Ascending aorta (tissue), 2 donors: ENCODE results near the gene MEAK7. TPM values are rescaled to one million over a fixed set of nuclear protein-coding genes. Genes with fewer than 3 reads are reported as not detected.

Source experiments
- DNase-seq, 2 donors: peaks; one replicate each; pipeline ENCODE4 v3.0.0-alpha.2; 2019; ENCODE audit warnings: low spot score in 2 of 2
- H3K27ac ChIP-seq, 2 donors: fragments of 200-600 bp; sonication (generic); one replicate each; pipeline ENCODE4 v1.5.1; 2016 to 2017; ENCODE audit warnings: mild to moderate bottlenecking in 1 of 2
- H3K27me3 ChIP-seq: fragments of 200-600 bp; sonication (generic); one replicate; pipeline ENCODE4 v1.5.1; 2017
- H3K36me3 ChIP-seq, 2 donors: fragments of 200-600 bp; sonication (generic); one replicate each; pipeline ENCODE4 v1.5.1; 2016
- H3K4me1 ChIP-seq, 2 donors: fragments of 200-600 bp; sonication (generic); one replicate each; pipeline ENCODE4 v1.5.1; 2016 to 2017; ENCODE audit warnings: mild to moderate bottlenecking in 1 of 2
- H3K4me3 ChIP-seq, 2 donors: fragments of 200-600 bp; sonication (generic); one replicate each; pipeline ENCODE4 v1.5.1; 2016 to 2017; ENCODE audit warnings: mild to moderate bottlenecking in 1 of 2
- H3K9me3 ChIP-seq, 2 donors: fragments of 200-600 bp; sonication (generic); one replicate each; pipeline ENCODE4 v1.5.1; 2016
- intact Hi-C: fragments of 100-400 bp; cut with DNase I; formaldehyde crosslinking; loops from one replicate; pipeline ENCODE4 v1.15.1; 2023
- total RNA-seq: library from RNA; depleted of rRNA; stranded (reverse); fragments of >200 nt; gene quantifications from one replicate; pipeline ENCODE4 v1.1.0, GENCODE V29; 2016
- TF ChIP-seq, protein P1 (sequence below), 3 experiments: fragments of 200-600 bp in 2 of 3; fragments of 450-650 bp in 1 of 3; sonication (generic) in 2 of 3; IDR thresholded peaks; one replicate each; pipeline ENCODE4 v1.5.1; 2016 to 2019; ENCODE audit warnings: antibody characterized with exemption in 3 of 3, mild to moderate bottlenecking in 1 of 3, moderate library complexity in 1 of 3

The MEAK7 gene
- total RNA-seq, 1 donor from 2014 or later, result 5.4 TPM

DNA sequence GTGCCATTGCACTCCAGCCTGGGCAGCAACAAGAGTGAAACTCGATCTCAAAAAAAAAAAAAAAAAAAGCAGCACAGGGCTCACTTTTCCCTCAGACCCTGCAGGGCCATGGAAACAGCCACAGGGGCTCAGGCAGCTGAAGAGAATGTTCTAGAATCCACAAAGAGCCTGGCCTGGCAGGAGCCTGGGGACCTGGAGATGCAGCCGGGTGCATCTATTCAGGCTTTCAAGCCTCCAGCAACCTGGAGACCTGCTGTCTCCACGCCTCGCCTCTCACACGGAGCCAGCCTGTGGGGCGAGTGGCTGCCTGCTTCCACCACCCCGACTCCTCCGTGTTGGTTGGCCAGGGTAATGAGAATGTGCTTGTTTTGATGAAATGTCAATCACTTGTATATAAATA lies 44.0 kb upstream of the MEAK7 start:
- Histone ChIP-seq H3K36me3 (no peaks in the 10 kb centered on the region), H3K4me1 (no peaks in the 10 kb centered on the region), H3K27ac (no peak overlapping the region), H3K4me3 (no peak overlapping the region), H3K27me3 (no peaks in the 10 kb centered on the region), H3K9me3 (no peaks in the 10 kb centered on the region)
- no peak for DNase-seq
- TF ChIP-seq, protein P1, sequence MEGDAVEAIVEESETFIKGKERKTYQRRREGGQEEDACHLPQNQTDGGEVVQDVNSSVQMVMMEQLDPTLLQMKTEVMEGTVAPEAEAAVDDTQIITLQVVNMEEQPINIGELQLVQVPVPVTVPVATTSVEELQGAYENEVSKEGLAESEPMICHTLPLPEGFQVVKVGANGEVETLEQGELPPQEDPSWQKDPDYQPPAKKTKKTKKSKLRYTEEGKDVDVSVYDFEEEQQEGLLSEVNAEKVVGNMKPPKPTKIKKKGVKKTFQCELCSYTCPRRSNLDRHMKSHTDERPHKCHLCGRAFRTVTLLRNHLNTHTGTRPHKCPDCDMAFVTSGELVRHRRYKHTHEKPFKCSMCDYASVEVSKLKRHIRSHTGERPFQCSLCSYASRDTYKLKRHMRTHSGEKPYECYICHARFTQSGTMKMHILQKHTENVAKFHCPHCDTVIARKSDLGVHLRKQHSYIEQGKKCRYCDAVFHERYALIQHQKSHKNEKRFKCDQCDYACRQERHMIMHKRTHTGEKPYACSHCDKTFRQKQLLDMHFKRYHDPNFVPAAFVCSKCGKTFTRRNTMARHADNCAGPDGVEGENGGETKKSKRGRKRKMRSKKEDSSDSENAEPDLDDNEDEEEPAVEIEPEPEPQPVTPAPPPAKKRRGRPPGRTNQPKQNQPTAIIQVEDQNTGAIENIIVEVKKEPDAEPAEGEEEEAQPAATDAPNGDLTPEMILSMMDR (IDR thresholded peaks at IDR 0.05), result no peak
- intact Hi-C loops, result no loop called here

GRCh38 chr16:84547546-84548061 lies 43.1 kb upstream of the MEAK7 start:
- no peaks in the 10 kb centered on the region for H3K4me1 ChIP-seq
- intact Hi-C loops, result no loop called here
- H3K27ac ChIP-seq, result no peak overlapping the region
- H3K27me3 ChIP-seq, result no peaks in the 10 kb centered on the region
- TF ChIP-seq, protein P1 (IDR thresholded peaks at IDR 0.05), result no peak
- H3K36me3 ChIP-seq, result no peaks in the 10 kb centered on the region
- H3K4me3 ChIP-seq, result no peak overlapping the region
- DNase-seq, result no peak
- H3K9me3 ChIP-seq, result no peaks in the 10 kb centered on the region

GRCh38 chr16:84546669-84547545 lies 42.4 kb upstream of the MEAK7 start:
- no peak overlapping the region for H3K4me3 ChIP-seq
- no peaks in the 10 kb centered on the region for H3K4me1 ChIP-seq
- TF ChIP-seq, protein P1 (IDR thresholded peaks at IDR 0.05), result no peak
- no peaks in the 10 kb centered on the region for H3K27me3 ChIP-seq
- intact Hi-C loops, result no loop called here
- no peak overlapping the region for H3K27ac ChIP-seq
- no peaks in the 10 kb centered on the region for H3K36me3 ChIP-seq
- H3K9me3 ChIP-seq, result no peaks in the 10 kb centered on the region
- no peak for DNase-seq

DNA sequence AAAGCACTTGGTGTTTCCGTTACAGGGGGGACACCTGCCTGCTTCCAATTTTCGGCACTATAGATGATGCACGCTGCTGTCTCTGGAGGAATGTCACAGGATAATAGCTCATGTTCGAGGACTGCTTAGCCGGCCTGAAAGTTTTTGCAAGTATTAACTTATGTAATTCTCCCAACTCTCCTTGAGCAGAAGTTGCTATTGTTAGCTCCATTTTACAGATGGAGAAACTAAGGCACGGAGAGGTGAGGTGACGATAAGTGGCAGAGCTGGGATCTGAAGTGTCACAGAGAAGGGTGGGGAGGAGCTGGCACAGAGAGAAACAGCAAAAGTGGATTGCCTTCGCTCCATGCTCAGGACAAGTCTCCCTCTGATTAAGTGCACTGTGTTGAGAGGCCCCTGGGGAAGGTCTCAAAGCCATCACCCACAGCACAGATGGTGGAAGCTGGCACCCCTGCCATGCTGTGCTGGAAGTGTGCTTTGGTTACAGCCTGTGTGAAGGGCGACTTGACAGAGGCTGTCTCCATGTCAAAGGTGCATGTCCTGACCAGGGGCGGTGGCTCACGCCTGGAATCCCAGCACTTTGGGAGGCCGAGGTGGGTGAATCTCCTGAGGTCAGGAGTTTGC lies 40.8 kb upstream of the MEAK7 start:
- H3K9me3 ChIP-seq, result no peaks in the 10 kb centered on the region
- H3K36me3 ChIP-seq, result no peaks in the 10 kb centered on the region
- no peak for DNase-seq
- H3K4me3 ChIP-seq, result no peak overlapping the region
- peaks cover 0 to 5% of the 10 kb centered on the region in 2 donors for H3K4me1 ChIP-seq
- TF ChIP-seq, protein P1 (IDR thresholded peaks at IDR 0.05), result no peak
- H3K27me3 ChIP-seq, result no peaks in the 10 kb centered on the region
- intact Hi-C loops, result no loop called here
- no peak overlapping the region for H3K27ac ChIP-seq

- intact Hi-C loops, result no loop called here
- Histone ChIP-seq H3K27ac (no peak overlapping the region), H3K27me3 (no peaks in the 10 kb centered on the region), H3K4me3 (no peak overlapping the region), H3K9me3 (no peaks in the 10 kb centered on the region), H3K36me3 (no peaks in the 10 kb centered on the region), H3K4me1 (peaks cover 0 to 5% of the 10 kb centered on the region in 2 donors)
- no peak for DNase-seq
- TF ChIP-seq, protein P1 (IDR thresholded peaks at IDR 0.05), result no peak
Measured at GRCh38 chr16:84544031-84544773, 39.7 kb upstream of the MEAK7 start.
